HT-29 (cell line): ENCODE data around the gene PVRIG. TPM values are rescaled to one million over a fixed set of nuclear protein-coding genes. Genes with fewer than 3 reads are reported as not detected.

Experiments used
- total RNA-seq: library from RNA; depleted of rRNA; stranded (reverse); fragments of >200 nt; shearing (Covaris generic); gene quantifications from 2 replicates; pipeline ENCODE4 v1.2.3, GENCODE V29; 2014; rRNA removed

The PVRIG gene
- total RNA-seq, 1 experiment from 2014 or later = not detected

Other genes with a start within 250 kb of the PVRIG start
- gene AZGP1, start 243.9 kb upstream of the PVRIG start, total RNA-seq = 42.3 and 43.2 TPM in 2 replicates
- 22.5 and 32.1 TPM in 2 replicates for gene ZKSCAN1, start 204.4 kb upstream of the PVRIG start, total RNA-seq
- 7.7 and 7.9 TPM in 2 replicates for gene ZSCAN21, start 170.2 kb upstream of the PVRIG start, total RNA-seq
- 22.2 and 23.6 TPM in 2 replicates for gene ZNF3, start 138.2 kb upstream of the PVRIG start, total RNA-seq
- 111 and 128 TPM in 2 replicates for gene COPS6, start 131.0 kb upstream of the PVRIG start, total RNA-seq
- gene MCM7, start 118.6 kb upstream of the PVRIG start, total RNA-seq = 461 and 531 TPM in 2 replicates
- 36.8 and 38.1 TPM in 2 replicates for gene AP4M1, start 118.3 kb upstream of the PVRIG start, total RNA-seq
- gene TAF6, start 100.6 kb upstream of the PVRIG start, total RNA-seq = 45.0 and 65.5 TPM in 2 replicates
- gene CNPY4, start 100.3 kb upstream of the PVRIG start, total RNA-seq = 2.7 and 5.5 TPM in 2 replicates
- 1.3 and 2.9 TPM in 2 replicates for gene MBLAC1, start 93.0 kb upstream of the PVRIG start, total RNA-seq
- gene LAMTOR4, start 71.0 kb upstream of the PVRIG start, total RNA-seq = 310 and 344 TPM in 2 replicates
- gene TRAPPC14, start 61.2 kb upstream of the PVRIG start, total RNA-seq = 22.5 and 27.8 TPM in 2 replicates
- gene GAL3ST4, start 51.3 kb upstream of the PVRIG start, total RNA-seq = not detected in 2 replicates
- gene GPC2, start 42.6 kb upstream of the PVRIG start, total RNA-seq = 1.7 and 4.2 TPM in 2 replicates
- gene STAG3, start 42.0 kb upstream of the PVRIG start, total RNA-seq = 0.05 and 0.08 TPM in 2 replicates
- not detected in 2 replicates for gene SPDYE3, start 87.8 kb downstream of the PVRIG start, total RNA-seq
- 104 and 119 TPM in 2 replicates for gene PILRB, start 138.2 kb downstream of the PVRIG start, total RNA-seq
- gene PILRA, start 153.5 kb downstream of the PVRIG start, total RNA-seq = 2.1 TPM in 1 of 2 replicates, not detected in the other
- 0.76 and 1.0 TPM in 2 replicates for gene ZCWPW1, start 208.8 kb downstream of the PVRIG start, total RNA-seq
- gene MEPCE, start 209.9 kb downstream of the PVRIG start, total RNA-seq = 80.9 and 89.1 TPM in 2 replicates
- 102 and 110 TPM in 2 replicates for gene PPP1R35, start 216.5 kb downstream of the PVRIG start, total RNA-seq
- gene SPACDR, start 244.3 kb downstream of the PVRIG start, total RNA-seq = 0.21 and 0.64 TPM in 2 replicates